ENCODE results near the gene MRPS10. TPM values are rescaled to one million over a fixed set of nuclear protein-coding genes. Genes with fewer than 3 reads are reported as not detected.
"Not testable (repeated sequence)": the region's sequence is repeated elsewhere in the genome, so short reads cannot be mapped to it uniquely, and the experiment has no call there.

Gene MRPS10
- total RNA-seq, 1 donor from 2014 or later = 27.3 TPM

DNA sequence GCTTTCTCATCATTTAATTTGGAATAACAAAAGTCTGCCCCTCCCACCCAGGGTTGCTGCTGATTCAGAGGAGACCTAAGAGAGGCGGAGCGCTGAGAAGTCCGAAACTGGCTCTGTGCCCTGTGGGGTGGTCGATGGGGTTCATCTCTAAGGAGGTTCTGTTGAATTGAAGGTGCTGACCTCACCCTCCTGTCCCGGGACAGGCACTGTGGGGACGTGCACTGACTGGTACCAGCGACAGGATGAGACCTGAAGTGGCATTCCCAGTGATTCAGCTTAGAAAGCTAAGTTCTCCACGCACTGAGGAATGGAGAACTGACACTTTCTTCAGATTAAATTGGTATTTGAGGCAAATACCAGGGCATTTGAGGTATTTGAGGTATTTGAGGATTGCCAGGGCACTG, 24.2 kb downstream of the MRPS10 start:
- TF ChIP-seq, protein P1, sequence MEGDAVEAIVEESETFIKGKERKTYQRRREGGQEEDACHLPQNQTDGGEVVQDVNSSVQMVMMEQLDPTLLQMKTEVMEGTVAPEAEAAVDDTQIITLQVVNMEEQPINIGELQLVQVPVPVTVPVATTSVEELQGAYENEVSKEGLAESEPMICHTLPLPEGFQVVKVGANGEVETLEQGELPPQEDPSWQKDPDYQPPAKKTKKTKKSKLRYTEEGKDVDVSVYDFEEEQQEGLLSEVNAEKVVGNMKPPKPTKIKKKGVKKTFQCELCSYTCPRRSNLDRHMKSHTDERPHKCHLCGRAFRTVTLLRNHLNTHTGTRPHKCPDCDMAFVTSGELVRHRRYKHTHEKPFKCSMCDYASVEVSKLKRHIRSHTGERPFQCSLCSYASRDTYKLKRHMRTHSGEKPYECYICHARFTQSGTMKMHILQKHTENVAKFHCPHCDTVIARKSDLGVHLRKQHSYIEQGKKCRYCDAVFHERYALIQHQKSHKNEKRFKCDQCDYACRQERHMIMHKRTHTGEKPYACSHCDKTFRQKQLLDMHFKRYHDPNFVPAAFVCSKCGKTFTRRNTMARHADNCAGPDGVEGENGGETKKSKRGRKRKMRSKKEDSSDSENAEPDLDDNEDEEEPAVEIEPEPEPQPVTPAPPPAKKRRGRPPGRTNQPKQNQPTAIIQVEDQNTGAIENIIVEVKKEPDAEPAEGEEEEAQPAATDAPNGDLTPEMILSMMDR (conservative IDR thresholded peaks at IDR 0.05) = no peak
- no peaks in the 10 kb centered on the region for H3K27me3 Mint-ChIP-seq
- no peaks in the 10 kb centered on the region for H3K9me3 Mint-ChIP-seq
- DNase-seq (ENCODE audit: extremely low spot score, unreplicated experiment) = no peak
- no peak overlapping the region for H3K4me3 Mint-ChIP-seq
- no peaks in the 10 kb centered on the region for H3K36me3 Mint-ChIP-seq
- H3K4me1 Mint-ChIP-seq (ENCODE audit: unreplicated experiment) = peaks cover 8% of the 10 kb centered on the region
- no peak overlapping the region for H3K27ac Mint-ChIP-seq

DNA sequence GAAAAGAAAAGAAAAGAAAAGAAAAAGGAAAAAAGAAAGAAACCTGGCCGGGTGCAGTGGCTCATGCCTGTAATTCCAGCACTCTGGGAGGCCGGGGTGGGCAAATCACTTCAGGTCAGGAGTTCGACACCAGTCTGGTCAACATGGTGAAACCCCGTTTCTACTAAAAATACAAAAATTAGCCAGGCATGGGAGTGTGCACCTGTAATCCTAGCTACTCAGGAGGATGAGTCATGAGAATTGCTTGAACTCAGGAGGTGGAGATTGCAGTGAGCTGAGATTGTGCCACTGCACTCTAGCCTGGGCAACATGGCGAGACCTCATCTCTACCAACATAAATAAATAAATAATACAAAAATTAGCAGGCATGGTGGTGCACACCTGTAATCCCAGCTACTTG, 25.3 kb downstream of the MRPS10 start:
- not testable (repeated sequence) for H3K36me3 Mint-ChIP-seq; H3K27ac Mint-ChIP-seq; H3K27me3 Mint-ChIP-seq; H3K4me3 Mint-ChIP-seq; DNase-seq (ENCODE audit: extremely low spot score, unreplicated experiment); H3K4me1 Mint-ChIP-seq (ENCODE audit: unreplicated experiment); H3K9me3 Mint-ChIP-seq

DNA sequence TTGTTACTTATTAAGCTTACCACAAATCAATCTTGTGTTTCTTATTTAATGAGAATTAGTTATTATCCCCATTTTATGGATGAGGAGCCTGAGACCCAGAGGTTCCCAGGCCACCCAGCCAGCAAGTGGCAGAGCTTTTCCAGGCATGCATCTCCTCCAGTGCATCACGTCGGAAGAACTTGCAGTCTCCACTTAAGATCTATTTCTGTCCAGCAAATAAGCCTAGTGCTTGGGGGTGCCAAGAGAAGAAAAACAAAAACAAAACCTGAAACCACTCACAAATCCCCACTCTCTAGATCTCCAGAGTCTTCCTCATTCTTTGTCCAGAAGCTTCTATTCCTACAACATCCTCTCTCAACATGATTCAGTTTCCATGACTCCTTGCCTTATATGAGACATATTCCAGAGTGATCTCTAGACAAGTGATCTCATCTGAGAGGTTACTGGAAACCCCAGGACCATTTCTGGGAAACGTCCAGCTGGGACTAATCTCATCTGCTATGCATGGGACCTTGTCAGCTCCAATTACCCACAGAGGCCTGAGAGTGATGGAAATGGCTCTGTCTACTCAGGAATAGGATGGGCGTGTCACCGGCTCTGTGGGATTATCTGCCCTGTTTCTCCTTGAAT, 27.0 kb downstream of the MRPS10 start:
- TF ChIP-seq, protein P1 (conservative IDR thresholded peaks at IDR 0.05) = no peak
- Mint-ChIP-seq H3K9me3 (no peaks in the 10 kb centered on the region), H3K4me3 (no peak overlapping the region), H3K4me1 (ENCODE audit: unreplicated experiment) (peaks cover 8% of the 10 kb centered on the region), H3K27ac (no peak overlapping the region), H3K27me3 (no peaks in the 10 kb centered on the region), H3K36me3 (no peaks in the 10 kb centered on the region)
- no peak for DNase-seq (ENCODE audit: extremely low spot score, unreplicated experiment)

DNA sequence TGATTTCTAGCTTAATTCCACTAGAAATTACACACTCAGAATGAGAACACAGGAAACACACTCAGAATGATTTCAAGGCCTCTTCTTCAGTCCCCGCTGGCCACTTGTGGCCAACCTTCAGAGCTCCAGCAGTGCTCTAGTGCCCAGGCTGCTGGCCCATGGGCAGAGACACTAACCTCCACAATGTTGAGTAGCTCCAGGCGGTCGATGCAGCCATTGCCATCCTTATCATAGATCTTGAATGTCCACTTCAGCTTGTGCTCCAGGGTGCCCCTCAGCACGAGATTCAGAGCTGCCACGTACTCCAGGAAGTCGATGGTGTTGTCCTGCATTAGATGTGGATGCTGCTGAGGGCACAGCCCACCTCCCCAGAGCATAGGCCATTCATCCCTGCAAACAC, 29.3 kb downstream of the MRPS10 start:
- no peak for DNase-seq (ENCODE audit: extremely low spot score, unreplicated experiment)
- TF ChIP-seq, protein P1 (conservative IDR thresholded peaks at IDR 0.05) = no peak
- no peaks in the 10 kb centered on the region for H3K27me3 Mint-ChIP-seq
- H3K9me3 Mint-ChIP-seq = no peaks in the 10 kb centered on the region
- no peaks in the 10 kb centered on the region for H3K36me3 Mint-ChIP-seq
- no peak overlapping the region for H3K27ac Mint-ChIP-seq
- peaks cover 8% of the 10 kb centered on the region for H3K4me1 Mint-ChIP-seq (ENCODE audit: unreplicated experiment)
- no peak overlapping the region for H3K4me3 Mint-ChIP-seq

DNA sequence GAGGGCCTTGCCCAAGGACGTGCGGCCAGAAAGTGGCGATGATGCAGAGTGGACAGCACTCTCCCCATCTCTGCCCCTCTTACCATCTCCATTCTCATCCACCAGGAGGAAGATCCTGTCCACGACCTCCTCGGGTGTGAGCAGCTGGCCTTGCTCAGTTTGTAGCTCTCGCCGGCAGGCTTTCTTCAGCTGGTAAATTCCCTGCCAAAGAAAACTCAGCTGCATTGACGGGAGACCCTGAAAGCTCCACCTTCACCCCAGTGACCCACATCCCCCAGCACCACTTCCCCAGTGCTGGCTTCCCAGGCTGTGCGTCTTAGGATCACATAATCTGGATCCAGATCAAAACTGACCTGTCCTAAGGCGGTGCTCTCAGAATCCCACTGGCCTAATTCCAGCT, 32.1 kb downstream of the MRPS10 start:
- TF ChIP-seq, protein P1 (conservative IDR thresholded peaks at IDR 0.05) = no peak
- H3K27ac Mint-ChIP-seq = no peak overlapping the region
- no peak overlapping the region for H3K4me3 Mint-ChIP-seq
- no peaks in the 10 kb centered on the region for H3K27me3 Mint-ChIP-seq
- DNase-seq (ENCODE audit: extremely low spot score, unreplicated experiment) = no peak
- no peaks in the 10 kb centered on the region for H3K36me3 Mint-ChIP-seq
- H3K9me3 Mint-ChIP-seq = no peaks in the 10 kb centered on the region
- H3K4me1 Mint-ChIP-seq (ENCODE audit: unreplicated experiment) = peaks cover 1% of the 10 kb centered on the region

DNA sequence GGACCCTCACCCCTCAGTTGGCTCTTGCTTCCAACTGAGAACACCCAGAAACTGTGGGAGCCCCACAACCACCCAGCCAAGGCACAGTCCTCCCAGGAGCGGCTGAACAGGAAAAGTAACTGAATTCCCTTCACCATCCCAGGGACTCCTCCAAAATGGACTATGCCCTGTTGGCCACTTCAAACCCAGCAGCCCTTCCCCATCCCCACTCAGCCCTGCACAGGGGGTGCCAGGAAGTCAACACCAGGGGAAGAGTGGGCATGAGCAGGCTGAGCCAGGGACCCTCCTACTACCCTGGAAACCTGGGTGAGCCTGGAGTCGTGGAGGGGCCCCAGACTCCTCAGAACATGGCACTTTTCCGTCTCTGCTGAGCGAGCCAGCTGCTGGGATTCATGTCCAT, 33.2 kb downstream of the MRPS10 start:
- DNase-seq (ENCODE audit: extremely low spot score, unreplicated experiment) = no peak
- Mint-ChIP-seq H3K4me1 (ENCODE audit: unreplicated experiment) (no peaks in the 10 kb centered on the region), H3K36me3 (no peaks in the 10 kb centered on the region), H3K9me3 (no peaks in the 10 kb centered on the region), H3K27me3 (peaks cover 6% of the 10 kb centered on the region), H3K4me3 (no peak overlapping the region), H3K27ac (no peak overlapping the region)
- TF ChIP-seq, protein P1 (conservative IDR thresholded peaks at IDR 0.05) = no peak

Measured in type B pancreatic cell (in vitro differentiated cells).